A673 (cell line): ENCODE data around the gene NME5. TPM values are rescaled to one million over a fixed set of nuclear protein-coding genes. Genes with fewer than 3 reads are reported as not detected.

Experiments
- BruUV-seq: library from RNA; stranded (reverse); fragments of 400-500 nt; replicated peaks from 2 replicates; lab custom pipeline; 2021; lab: Mats Ljungman, UMichigan
- CTCF ChIA-PET: fragments of 300-600 bp; sonication (Branson Sonifier 250); formaldehyde crosslinking; loops from one replicate; lab custom pipeline; 2022; ENCODE audit warnings: antibody characterized with exemption; lab: Charles Lee
- POLR2A ChIA-PET: fragments of 300-600 bp; sonication (Branson Sonifier 250); formaldehyde crosslinking; loops from one replicate; lab custom pipeline; 2022; ENCODE audit warnings: antibody characterized with exemption; ENCODE audit not compliant: low non-redundant PET; lab: Charles Lee
- DNase-seq: peaks from one replicate; pipeline ENCODE4 v3.0.0-alpha.2; 2015; ENCODE audit warnings: low spot score
- H3K27ac ChIP-seq: fragments of 200-600 bp; sonication (generic); 2 replicates; pipeline ENCODE4 v1.5.1; 2016; ENCODE audit warnings: mixed run types, low read depth, mild to moderate bottlenecking, mixed read lengths, antibody characterized with exemption, low read length; ENCODE audit not compliant: poor library complexity, severe bottlenecking
- H3K27me3 ChIP-seq: fragments of 200-600 bp; sonication (generic); replicated peaks from 2 replicates; pipeline ENCODE4 v1.6.1; 2017; ENCODE audit warnings: mixed run types, low read depth, mild to moderate bottlenecking, mixed read lengths, antibody characterized with exemption, low read length; ENCODE audit not compliant: insufficient read depth, poor library complexity
- H3K36me3 ChIP-seq: fragments of 200-600 bp; sonication (generic); 2 replicates; pipeline ENCODE4 v1.6.1; 2016; ENCODE audit warnings: mixed run types, mild to moderate bottlenecking, mixed read lengths, antibody characterized with exemption, low read length; ENCODE audit not compliant: insufficient read depth, poor library complexity, severe bottlenecking
- H3K4me1 ChIP-seq: fragments of 200-600 bp; sonication (generic); 2 replicates; pipeline ENCODE4 v1.6.1; 2017; ENCODE audit warnings: mixed run types, mild to moderate bottlenecking, mixed read lengths, antibody characterized with exemption, low read length; ENCODE audit not compliant: insufficient read depth, poor library complexity, severe bottlenecking
- H3K4me3 ChIP-seq: fragments of 200-600 bp; sonication (generic); 2 replicates; pipeline ENCODE4 v1.5.1; 2016; ENCODE audit warnings: low read depth, mixed run types, mild to moderate bottlenecking, mixed read lengths, low read length; ENCODE audit not compliant: poor library complexity, severe bottlenecking
- H3K9me3 ChIP-seq: fragments of 200-600 bp; sonication (generic); 2 replicates; pipeline ENCODE4 v1.6.1; 2016; ENCODE audit warnings: mixed run types, low read depth, mild to moderate bottlenecking, mixed read lengths, antibody characterized with exemption, low read length; ENCODE audit not compliant: poor library complexity, severe bottlenecking
- CTCF ChIP-seq: fragments of 300-800, 200-600 bp; sonication (generic); conservative IDR thresholded peaks from 2 replicates; pipeline ENCODE4 v1.5.1; 2017; ENCODE audit warnings: low read depth, mild to moderate bottlenecking, antibody characterized with exemption, low read length, moderate library complexity, mixed read lengths
- EZH2 ChIP-seq: fragments of 200-600 bp; sonication (generic); IDR thresholded peaks from 2 replicates; pipeline ENCODE4 v1.6.1; 2017; ENCODE audit warnings: borderline replicate concordance, low read depth, mild to moderate bottlenecking, mixed read lengths, antibody characterized with exemption, low read length; ENCODE audit not compliant: poor library complexity, severe bottlenecking
- intact Hi-C: fragments of 100-400 bp; cut with micrococcal nuclease; formaldehyde crosslinking; loops from one replicate; pipeline ENCODE4 v1.10.0; 2022; ENCODE audit not compliant: unreplicated experiment
- total RNA-seq: library from RNA; stranded (reverse); gene quantifications from 2 replicates; pipeline ENCODE4 v1.2.3, GENCODE V29; 2021

NME5 gene
- total RNA-seq, 1 experiment from 2014 or later: not detected

- ChIA-PET CTCF (interaction anchor here (0.9 to 2.0 kb wide), 3 partner anchors 33 to 440 kb away, joined by 3 to 10 read pairs (median 7); no protein-coding TSS in a partner anchor), POLR2A (no interaction called here)
- BruUV-seq: no TSS peak
- no peak overlapping the region for H3K27ac ChIP-seq
- DNase-seq: peak; percentile 87
- H3K4me3 ChIP-seq: no peak overlapping the region
- H3K4me1 ChIP-seq: no peaks in the 10 kb centered on the region
- intact Hi-C loops: loop anchor here (2.0 kb wide), 2 partner anchors 32 to 290 kb away; no protein-coding TSS in a partner anchor
- TF ChIP-seq CTCF (peak; percentile 92), EZH2 (no peak)
- H3K27me3 ChIP-seq: no peaks in the 10 kb centered on the region
- no peaks in the 10 kb centered on the region for H3K9me3 ChIP-seq
- no peaks in the 10 kb centered on the region for H3K36me3 ChIP-seq
Observed at GRCh38 chr5:138068742-138069600, 70.3 kb downstream of the NME5 start.

GRCh38 chr5:138067945-138068344 is 71.3 kb downstream of the NME5 start:
- Histone ChIP-seq H3K36me3 (no peaks in the 10 kb centered on the region), H3K27ac (no peak overlapping the region), H3K27me3 (no peaks in the 10 kb centered on the region), H3K9me3 (no peaks in the 10 kb centered on the region), H3K4me1 (no peaks in the 10 kb centered on the region), H3K4me3 (no peak overlapping the region)
- ChIA-PET CTCF (interaction anchor here (0.6 to 2.0 kb wide), 2 partner anchors 289 to 325 kb away, joined by 10 read pairs; no protein-coding TSS in a partner anchor), POLR2A (no interaction called here)
- no TSS peak for BruUV-seq
- intact Hi-C loops: loop anchor here (2.0 kb wide), 2 partner anchors 31 to 289 kb away; no protein-coding TSS in a partner anchor
- TF ChIP-seq EZH2: no peak
- TF ChIP-seq CTCF: no peak
- DNase-seq: no peak

Other genes with a start within 250 kb of the NME5 start
- gene PKD2L2, start 250.0 kb downstream of the NME5 start, total RNA-seq: not detected in 2 replicates
- 22.7 and 23.5 TPM in 2 replicates for gene FAM13B, start 106.3 kb downstream of the NME5 start, total RNA-seq
- not detected in 2 replicates for gene WNT8A, start 55.4 kb downstream of the NME5 start, total RNA-seq
- gene BRD8, start 39.2 kb upstream of the NME5 start, total RNA-seq: 86.7 and 97.6 TPM in 2 replicates
- 116 and 119 TPM in 2 replicates for gene KIF20A, start 39.7 kb upstream of the NME5 start, total RNA-seq
- gene CDC23, start 73.9 kb upstream of the NME5 start, total RNA-seq: 54.0 and 55.1 TPM in 2 replicates
- gene GFRA3, start 135.2 kb upstream of the NME5 start, total RNA-seq: 0.75 and 0.83 TPM in 2 replicates
- gene CDC25C, start 192.4 kb upstream of the NME5 start, total RNA-seq: 22.3 and 25.6 TPM in 2 replicates
- 39.7 and 39.8 TPM in 2 replicates for gene FAM53C, start 198.8 kb upstream of the NME5 start, total RNA-seq
- 62.1 and 65.1 TPM in 2 replicates for gene KDM3B, start 213.3 kb upstream of the NME5 start, total RNA-seq